HAP-1 (cell line): ENCODE data around the gene DDT.
"Not testable (repeated sequence)": the region's sequence is repeated elsewhere in the genome, so short reads cannot be mapped to it uniquely, and the experiment has no call there.

Source experiments
- DNase-seq, 2 experiments: peaks; one replicate each; pipeline ENCODE4 v3.0.0-alpha.2; 2016 to 2020; ENCODE audit warnings: low spot score in 2 of 2
- H3K27me3 ChIP-seq: fragments of 250-450 bp; sonication (Bioruptor Pico); 2 replicates; pipeline ENCODE4 v1.5.1; 2020; ENCODE audit warnings: low read depth, mild to moderate bottlenecking, moderate library complexity
- H3K36me3 ChIP-seq: fragments of 250-450 bp; sonication (Bioruptor Pico); replicated peaks from 2 replicates; pipeline ENCODE4 v1.5.1; 2020; ENCODE audit warnings: mild to moderate bottlenecking
- H3K4me1 ChIP-seq: fragments of 250-450 bp; sonication (Bioruptor Pico); 2 replicates; pipeline ENCODE4 v1.5.1; 2020; ENCODE audit warnings: mild to moderate bottlenecking
- H3K4me3 ChIP-seq: fragments of 250-450 bp; sonication (Bioruptor Pico); 2 replicates; pipeline ENCODE4 v1.5.1; 2020; ENCODE audit warnings: mild to moderate bottlenecking, moderate library complexity
- H3K9me3 ChIP-seq: fragments of 250-450 bp; sonication (Bioruptor Pico); 2 replicates; pipeline ENCODE4 v1.5.1; 2020; ENCODE audit warnings: mild to moderate bottlenecking, moderate library complexity
- in situ Hi-C: fragments of 300-500 bp; cut with MboI; formaldehyde crosslinking; loops from 3 replicates; pipeline ENCODE4 v1.14.3; 2020; ENCODE audit warnings: low sequenced_read_pairs, inconsistent platforms, mixed read lengths

DDT gene

DNA sequence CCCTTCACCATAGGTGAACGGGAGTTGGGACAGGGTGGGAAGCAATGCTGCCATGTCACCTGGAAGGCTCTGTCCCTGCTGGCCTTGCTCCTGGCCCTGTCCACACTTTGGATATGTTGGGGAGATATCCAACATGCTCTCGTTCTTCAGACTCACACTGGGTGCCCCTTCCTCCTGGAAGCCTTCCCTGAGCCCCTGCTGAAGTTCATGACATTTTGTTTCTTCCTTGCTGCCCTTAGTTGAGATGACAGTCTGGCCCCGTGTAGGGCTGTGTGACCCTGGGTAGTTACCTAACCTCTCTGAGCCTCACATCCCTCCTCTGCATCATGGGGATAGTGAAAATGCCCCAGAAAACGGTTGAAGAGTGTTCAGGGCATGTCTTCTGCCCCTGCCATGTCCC lies 20.8 kb downstream of the DDT start:
- H3K4me3 ChIP-seq, H3K36me3 ChIP-seq, H3K9me3 ChIP-seq, DNase-seq, H3K4me1 ChIP-seq, H3K27me3 ChIP-seq: not testable (repeated sequence)
- in situ Hi-C loops: loop anchor here (5.0 to 10.0 kb wide), 3 partner anchors 34 to 409 kb away; no protein-coding TSS in a partner anchor

DNA sequence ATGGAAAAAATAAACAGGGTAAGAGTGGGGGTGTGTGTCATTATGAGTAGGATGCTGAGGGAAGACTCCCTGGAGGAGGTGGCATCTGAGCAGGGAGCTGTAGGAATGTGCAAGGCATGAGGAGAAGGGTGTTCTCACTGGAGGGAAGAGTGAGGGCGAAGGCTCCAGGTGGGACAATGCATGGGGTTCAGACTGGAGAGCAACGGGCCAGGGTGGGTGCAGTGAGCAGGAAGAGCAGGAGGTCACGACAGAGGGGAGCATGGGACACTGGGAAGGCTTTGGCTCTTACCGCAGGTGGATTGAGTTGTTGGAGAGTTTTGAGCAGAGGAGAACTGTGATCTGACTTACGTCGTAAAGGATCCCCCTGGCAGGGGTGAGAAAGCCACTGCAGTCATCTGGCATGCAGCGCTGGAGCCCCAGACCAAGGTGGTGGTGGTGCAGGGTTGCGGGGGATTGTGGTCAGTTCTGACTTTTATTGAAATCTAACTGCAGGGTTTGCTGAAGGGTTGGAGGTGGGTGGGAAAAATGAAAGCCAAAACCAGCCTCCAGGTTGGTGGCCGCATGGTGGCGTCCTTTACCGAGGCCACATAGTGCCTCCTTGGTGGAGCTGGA lies 21.3 kb downstream of the DDT start:
- in situ Hi-C loops: loop anchor here (5.0 to 10.0 kb wide), 3 partner anchors 34 to 408 kb away; no protein-coding TSS in a partner anchor
- H3K36me3 ChIP-seq, H3K27me3 ChIP-seq, H3K4me3 ChIP-seq, DNase-seq, H3K4me1 ChIP-seq, H3K9me3 ChIP-seq: not testable (repeated sequence)

GRCh38 chr22:23951383-23951782 lies 22.9 kb downstream of the DDT start:
- not testable (repeated sequence) for H3K9me3 ChIP-seq, H3K36me3 ChIP-seq, H3K4me3 ChIP-seq, H3K27me3 ChIP-seq, DNase-seq, H3K4me1 ChIP-seq
- in situ Hi-C loops: loop anchor here (5.0 to 10.0 kb wide), 3 partner anchors 36 to 407 kb away; no protein-coding TSS in a partner anchor

- not testable (repeated sequence) for H3K36me3 ChIP-seq, H3K9me3 ChIP-seq, DNase-seq, H3K4me1 ChIP-seq, H3K4me3 ChIP-seq, H3K27me3 ChIP-seq
- in situ Hi-C loops: loop anchor here (5.0 to 10.0 kb wide), 3 partner anchors 38 to 405 kb away; no protein-coding TSS in a partner anchor
These were observed 24.5 kb downstream of the DDT start for GRCh38 chr22:23949764-23950163.

DNA sequence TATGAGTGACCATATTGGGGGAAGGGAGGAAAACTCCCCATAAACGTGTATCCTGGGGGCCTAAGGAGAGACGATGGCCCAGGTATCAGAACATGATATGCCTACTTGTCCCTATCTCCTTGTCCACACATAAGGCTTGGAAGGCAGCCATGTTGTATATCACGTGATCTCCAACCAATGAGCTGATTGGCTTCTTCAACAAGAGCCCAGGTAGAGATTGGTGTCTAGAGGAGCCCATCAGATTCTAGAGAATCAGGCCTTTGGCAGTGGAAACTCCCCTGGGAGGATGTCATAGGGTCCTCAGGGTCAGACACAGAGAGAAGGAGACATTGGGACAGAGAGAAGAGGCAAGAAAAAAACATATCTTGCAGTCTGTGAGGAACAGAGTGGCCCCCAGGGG lies 26.9 kb downstream of the DDT start:
- H3K36me3 ChIP-seq, H3K4me3 ChIP-seq, in situ Hi-C loops, DNase-seq, H3K4me1 ChIP-seq, H3K9me3 ChIP-seq, H3K27me3 ChIP-seq: not testable (repeated sequence)

- in situ Hi-C loops, DNase-seq, H3K27me3 ChIP-seq, H3K4me3 ChIP-seq, H3K36me3 ChIP-seq, H3K4me1 ChIP-seq, H3K9me3 ChIP-seq: not testable (repeated sequence)
These were observed 34.1 kb downstream of the DDT start for GRCh38 chr22:23940166-23940565.

DNA sequence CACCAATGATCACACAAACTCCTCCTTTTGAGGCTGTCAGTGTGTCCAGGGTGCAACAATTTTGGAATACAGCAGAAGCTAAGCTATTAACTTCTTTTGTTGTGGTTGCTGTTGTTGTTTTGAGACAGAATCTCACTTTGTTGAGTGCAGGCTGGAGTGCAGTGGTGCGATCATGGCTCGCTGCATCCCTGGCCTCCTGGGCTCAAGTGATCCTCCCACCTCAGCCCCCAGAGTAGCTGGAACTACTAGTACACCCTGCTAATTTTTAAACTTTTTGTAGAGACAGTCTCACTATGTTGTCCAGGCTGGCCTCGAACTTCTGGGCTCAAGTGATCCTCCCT lies 35.3 kb downstream of the DDT start:
- H3K36me3 ChIP-seq: no peaks in the 10 kb centered on the region
- H3K9me3 ChIP-seq: no peaks in the 10 kb centered on the region
- no peaks in the 10 kb centered on the region for H3K27me3 ChIP-seq
- H3K4me1 ChIP-seq: no peaks in the 10 kb centered on the region
- no peak for DNase-seq
- in situ Hi-C loops: no loop called here
- no peak overlapping the region for H3K4me3 ChIP-seq

DNA sequence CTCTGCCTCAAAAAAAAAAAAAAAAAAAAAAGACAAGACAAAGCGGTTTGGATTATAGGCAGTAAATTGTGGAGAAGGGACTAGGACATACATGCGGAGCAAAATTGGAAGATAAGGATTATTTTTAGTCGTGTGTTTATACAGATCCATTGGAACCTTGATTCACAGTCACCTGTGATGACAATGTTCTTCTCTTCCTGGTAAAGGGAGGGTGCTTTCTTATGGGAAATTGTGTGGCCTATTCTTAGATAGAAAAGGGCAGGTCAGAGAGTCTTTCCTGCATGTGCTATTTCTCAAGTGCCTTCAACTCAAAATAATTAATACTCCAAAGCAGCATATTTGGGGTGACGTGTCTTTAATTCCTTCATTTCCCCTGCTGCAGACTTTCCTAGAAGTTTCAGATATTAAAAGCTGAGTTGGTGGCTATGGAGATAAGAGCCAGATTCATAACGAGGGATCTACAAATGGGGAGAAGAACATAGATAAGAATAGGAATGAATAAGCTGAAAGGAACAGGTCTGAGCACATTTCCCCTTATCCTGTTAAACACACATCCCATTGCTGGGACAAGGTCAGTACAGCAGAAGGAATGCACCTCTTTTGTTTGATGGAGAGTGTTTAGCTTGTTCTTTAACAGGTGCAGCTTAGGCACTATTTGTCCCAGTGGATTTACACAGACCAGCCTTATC lies 35.8 kb downstream of the DDT start:
- Histone ChIP-seq H3K36me3 (no peaks in the 10 kb centered on the region), H3K4me1 (no peaks in the 10 kb centered on the region), H3K9me3 (no peaks in the 10 kb centered on the region), H3K4me3 (no peak overlapping the region), H3K27me3 (no peaks in the 10 kb centered on the region)
- in situ Hi-C loops: no loop called here
- no peak for DNase-seq

GRCh38 chr22:23926561-23926960 lies 47.7 kb downstream of the DDT start:
- Histone ChIP-seq H3K27me3 (no peaks in the 10 kb centered on the region), H3K9me3 (peaks cover 19% of the 10 kb centered on the region), H3K36me3 (no peaks in the 10 kb centered on the region), H3K4me3 (no peak overlapping the region), H3K4me1 (no peaks in the 10 kb centered on the region)
- DNase-seq: no peak
- in situ Hi-C loops: no loop called here

GRCh38 chr22:23925020-23925606 lies 49.1 kb downstream of the DDT start:
- no peak for DNase-seq
- Histone ChIP-seq H3K27me3 (no peaks in the 10 kb centered on the region), H3K4me1 (no peaks in the 10 kb centered on the region), H3K9me3 (peaks cover 11% of the 10 kb centered on the region), H3K36me3 (no peaks in the 10 kb centered on the region), H3K4me3 (no peak overlapping the region)
- in situ Hi-C loops: no loop called here

GRCh38 chr22:23922921-23923320 lies 51.3 kb downstream of the DDT start:
- no peak overlapping the region for H3K4me3 ChIP-seq
- no peak for DNase-seq
- in situ Hi-C loops: no loop called here
- no peaks in the 10 kb centered on the region for H3K27me3 ChIP-seq
- H3K4me1 ChIP-seq: no peaks in the 10 kb centered on the region
- H3K9me3 ChIP-seq: peaks cover 11% of the 10 kb centered on the region
- no peaks in the 10 kb centered on the region for H3K36me3 ChIP-seq

DNA sequence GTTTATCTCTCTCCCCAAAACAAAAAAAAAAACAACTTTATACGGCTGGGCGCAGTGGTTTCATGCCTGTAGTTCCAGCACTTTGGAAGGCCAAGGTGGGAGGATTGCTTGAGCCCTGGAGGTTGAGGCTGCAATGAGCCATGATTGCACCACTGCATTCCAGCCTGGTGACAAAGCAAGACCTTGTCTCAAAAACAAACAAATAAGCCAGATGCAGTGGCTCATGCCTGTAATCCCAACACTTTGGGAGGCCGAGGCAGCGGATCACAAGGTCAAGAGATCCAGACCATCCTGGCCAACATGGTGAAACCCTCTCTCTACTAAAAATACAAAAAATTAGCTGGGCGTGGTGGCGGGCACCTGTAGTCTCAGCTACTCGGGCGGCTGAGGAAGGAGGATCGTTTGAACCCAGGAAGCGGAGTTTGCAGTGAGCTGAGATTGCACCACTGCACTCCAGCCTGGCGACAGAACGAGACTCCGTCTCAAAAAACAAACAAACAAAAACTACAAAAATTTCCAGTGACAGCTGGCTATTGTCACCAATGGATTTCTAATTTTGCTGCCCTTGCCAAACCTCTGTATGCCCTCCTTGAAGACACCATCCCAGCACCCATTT lies 52.5 kb downstream of the DDT start:
- in situ Hi-C loops, DNase-seq, H3K4me1 ChIP-seq, H3K36me3 ChIP-seq, H3K4me3 ChIP-seq, H3K27me3 ChIP-seq: not testable (repeated sequence)
- peaks cover 11% of the 10 kb centered on the region for H3K9me3 ChIP-seq
